NCI-H1436 treated with DMSO at 0.1 percent for 48 hours (cell line): ENCODE data around the gene GNB5.
"Not testable (repeated sequence)": the region's sequence is repeated elsewhere in the genome, so short reads cannot be mapped to it uniquely, and the experiment has no call there.

Experiments
- DNase-seq: peaks from one replicate; lab custom pipeline; 2025; lab: John Stamatoyannopoulos, UW

Gene GNB5

GRCh38 chr15:52191207-52191606 is at the start of gene GNB5:
Gene GNB5 (minus strand): TSS chr15:52191392. CDS start chr15:52184676, 6,716 bp downstream.
- DNase-seq, result no peak

- no peak for DNase-seq
These were observed 49.0 kb upstream of the GNB5 start for GRCh38 chr15:52240166-52240565.

- not testable (repeated sequence) for DNase-seq
These were observed 47.9 kb upstream of the GNB5 start for GRCh38 chr15:52238989-52239525.

GRCh38 chr15:52238149-52238548 is 47.0 kb upstream of the GNB5 start:
- DNase-seq, result no peak

- no peak for DNase-seq
These were observed 44.8 kb upstream of the GNB5 start for GRCh38 chr15:52236013-52236412.

- no peak for DNase-seq
These were observed 43.7 kb upstream of the GNB5 start for GRCh38 chr15:52234596-52235541.

- no peak for DNase-seq
These were observed 42.2 kb upstream of the GNB5 start for GRCh38 chr15:52233405-52233804.

GRCh38 chr15:52232327-52232726 is 41.1 kb upstream of the GNB5 start:
- DNase-seq, result no peak

GRCh38 chr15:52230073-52230472 is 38.9 kb upstream of the GNB5 start:
- no peak for DNase-seq

- DNase-seq, result no peak
These were observed 37.7 kb upstream of the GNB5 start for GRCh38 chr15:52228921-52229320.

- peak; percentile 3 for DNase-seq
These were observed 36.3 kb upstream of the GNB5 start for GRCh38 chr15:52227456-52227855.

GRCh38 chr15:52225230-52225629 is 34.0 kb upstream of the GNB5 start:
- no peak for DNase-seq

- no peak for DNase-seq
These were observed 33.0 kb upstream of the GNB5 start for GRCh38 chr15:52224211-52224610.

- no peak for DNase-seq
These were observed 30.5 kb upstream of the GNB5 start for GRCh38 chr15:52221730-52222129.

- DNase-seq, result no peak
These were observed 29.9 kb upstream of the GNB5 start for GRCh38 chr15:52220937-52221660.

GRCh38 chr15:52220251-52220650 is 29.1 kb upstream of the GNB5 start:
- no peak for DNase-seq

- no peak for DNase-seq
These were observed 27.6 kb upstream of the GNB5 start for GRCh38 chr15:52218816-52219215.

- DNase-seq, result no peak
These were observed 27.2 kb upstream of the GNB5 start for GRCh38 chr15:52218371-52218770.

GRCh38 chr15:52217186-52217585 is 26.0 kb upstream of the GNB5 start:
- DNase-seq, result no peak

GRCh38 chr15:52214553-52214952 is 23.4 kb upstream of the GNB5 start:
- DNase-seq, result no peak

GRCh38 chr15:52213206-52213605 is 22.0 kb upstream of the GNB5 start:
- DNase-seq, result no peak

- peak; percentile 1 for DNase-seq
These were observed 17.2 kb upstream of the GNB5 start for GRCh38 chr15:52208306-52208946.
